Cardiac fibroblast (primary cell): Measurements from ENCODE around the gene LMAN2.
A peak's percentile ranks its signal among the peaks of the same experiment; 100 is the strongest.
"Not testable (repeated sequence)": the region's sequence is repeated elsewhere in the genome, so short reads cannot be mapped to it uniquely, and the experiment has no call there.

Experiments used
- DNase-seq, 2 donors: peaks; one replicate each; pipeline versions ENCODE4 v3.0.0 to v3.0.0-alpha.2; 2010; ENCODE audit warnings: low read depth in 2 of 2
- H3K4me3 ChIP-seq, 2 donors: replicated peaks in 1 of 2; 1 replicate in 1 of 2; 2 replicates in 1 of 2; pipeline ENCODE4 v1.5.1; 2011; ENCODE audit warnings: low read depth in 2 of 2, low read length in 2 of 2, mild to moderate bottlenecking in 2 of 2, moderate library complexity in 1 of 2
- TF ChIP-seq, protein P1 (sequence below): IDR thresholded peaks from one replicate; pipeline ENCODE4 v1.5.1; 2011; ENCODE audit warnings: low read depth, mild to moderate bottlenecking, low read length, inconsistent platforms

The LMAN2 gene

DNA sequence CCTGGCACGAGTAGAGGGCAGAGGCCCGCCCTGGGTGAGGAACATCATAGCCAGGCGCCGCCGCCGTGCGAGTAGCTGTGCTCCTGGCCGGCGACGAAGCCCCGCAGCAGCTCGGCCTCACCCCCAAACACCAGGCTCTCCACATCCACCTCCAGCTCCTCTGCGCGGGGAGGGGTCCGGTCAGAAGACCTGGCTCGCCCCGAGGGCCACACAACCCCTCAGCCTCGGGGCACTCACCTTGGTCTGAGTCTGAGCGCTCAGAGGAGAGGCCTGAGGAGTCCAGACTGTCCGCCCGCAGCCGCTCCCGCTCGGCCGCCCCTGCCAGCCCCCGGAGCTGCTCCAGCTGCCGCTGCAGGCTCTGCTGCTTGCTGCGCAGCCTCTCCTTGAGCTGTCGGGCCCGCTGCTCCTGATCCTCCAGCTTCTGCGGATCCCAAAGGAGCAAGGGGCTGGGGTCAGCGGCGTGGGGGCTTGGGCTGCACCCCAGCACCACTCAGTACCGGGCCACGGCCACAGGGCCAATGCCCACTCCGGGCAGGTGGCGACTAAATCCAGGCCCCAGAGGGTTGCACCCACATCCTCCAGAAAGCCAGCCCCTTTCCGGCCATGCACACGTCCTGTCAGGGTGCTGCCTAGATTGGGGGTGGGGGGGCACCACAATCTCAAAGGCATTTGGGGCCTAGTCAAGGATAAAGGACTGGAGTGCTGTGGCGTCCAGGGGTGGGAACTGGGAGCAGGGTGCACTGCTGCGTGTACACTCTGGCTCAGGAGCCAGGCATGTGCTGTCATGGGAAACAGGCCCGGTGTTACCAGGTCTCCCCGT lies 43.7 kb downstream of the LMAN2 start:
- TF ChIP-seq, protein P1, sequence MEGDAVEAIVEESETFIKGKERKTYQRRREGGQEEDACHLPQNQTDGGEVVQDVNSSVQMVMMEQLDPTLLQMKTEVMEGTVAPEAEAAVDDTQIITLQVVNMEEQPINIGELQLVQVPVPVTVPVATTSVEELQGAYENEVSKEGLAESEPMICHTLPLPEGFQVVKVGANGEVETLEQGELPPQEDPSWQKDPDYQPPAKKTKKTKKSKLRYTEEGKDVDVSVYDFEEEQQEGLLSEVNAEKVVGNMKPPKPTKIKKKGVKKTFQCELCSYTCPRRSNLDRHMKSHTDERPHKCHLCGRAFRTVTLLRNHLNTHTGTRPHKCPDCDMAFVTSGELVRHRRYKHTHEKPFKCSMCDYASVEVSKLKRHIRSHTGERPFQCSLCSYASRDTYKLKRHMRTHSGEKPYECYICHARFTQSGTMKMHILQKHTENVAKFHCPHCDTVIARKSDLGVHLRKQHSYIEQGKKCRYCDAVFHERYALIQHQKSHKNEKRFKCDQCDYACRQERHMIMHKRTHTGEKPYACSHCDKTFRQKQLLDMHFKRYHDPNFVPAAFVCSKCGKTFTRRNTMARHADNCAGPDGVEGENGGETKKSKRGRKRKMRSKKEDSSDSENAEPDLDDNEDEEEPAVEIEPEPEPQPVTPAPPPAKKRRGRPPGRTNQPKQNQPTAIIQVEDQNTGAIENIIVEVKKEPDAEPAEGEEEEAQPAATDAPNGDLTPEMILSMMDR, result no peak
- H3K4me3 ChIP-seq, result no peak overlapping the region
- no peak for DNase-seq

DNA sequence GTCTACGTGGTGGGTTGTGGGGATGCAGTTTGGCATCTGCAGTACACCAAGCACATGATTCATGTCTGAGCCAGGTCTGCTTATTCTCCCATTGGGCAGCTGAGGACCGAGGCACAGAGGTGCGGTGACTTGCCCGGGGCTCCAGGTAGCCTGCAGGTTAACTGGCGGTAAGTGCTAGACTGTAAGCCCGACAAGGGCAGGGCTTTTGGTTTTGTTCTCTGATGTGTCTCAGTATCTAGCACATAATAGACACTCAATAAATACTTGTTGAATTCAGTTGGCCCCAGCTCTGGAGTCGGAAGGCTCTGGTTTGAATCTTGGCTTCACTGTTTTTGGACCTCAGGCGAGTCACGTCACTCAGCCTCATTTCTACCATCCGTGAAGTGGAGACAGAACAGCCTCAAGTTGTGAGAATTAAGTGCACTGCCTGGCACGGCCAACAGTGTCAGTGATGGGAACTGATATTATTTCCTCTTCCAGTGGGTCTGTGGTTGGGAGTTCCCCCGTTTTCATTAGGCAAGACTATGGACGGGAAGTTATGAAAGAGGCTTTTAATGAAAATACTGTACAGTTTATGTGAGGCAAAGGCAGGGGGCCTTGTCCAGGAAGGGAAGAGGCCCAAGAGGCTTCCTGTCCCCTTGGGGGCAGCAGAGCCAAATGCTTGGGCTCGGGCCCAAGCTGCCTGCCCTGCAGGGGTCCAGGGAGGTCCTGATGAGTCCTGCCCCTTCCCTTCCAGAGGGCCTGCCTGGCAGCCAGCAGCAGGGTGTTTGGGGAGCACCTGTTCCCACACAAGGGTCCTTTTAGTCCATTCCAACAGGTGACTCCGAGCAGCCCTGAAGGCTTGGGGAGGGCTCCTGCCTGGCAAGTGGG lies 44.6 kb downstream of the LMAN2 start:
- peak; percentile 53 to 54 for DNase-seq
- TF ChIP-seq, protein P1, result no peak
- no peak overlapping the region for H3K4me3 ChIP-seq

DNA sequence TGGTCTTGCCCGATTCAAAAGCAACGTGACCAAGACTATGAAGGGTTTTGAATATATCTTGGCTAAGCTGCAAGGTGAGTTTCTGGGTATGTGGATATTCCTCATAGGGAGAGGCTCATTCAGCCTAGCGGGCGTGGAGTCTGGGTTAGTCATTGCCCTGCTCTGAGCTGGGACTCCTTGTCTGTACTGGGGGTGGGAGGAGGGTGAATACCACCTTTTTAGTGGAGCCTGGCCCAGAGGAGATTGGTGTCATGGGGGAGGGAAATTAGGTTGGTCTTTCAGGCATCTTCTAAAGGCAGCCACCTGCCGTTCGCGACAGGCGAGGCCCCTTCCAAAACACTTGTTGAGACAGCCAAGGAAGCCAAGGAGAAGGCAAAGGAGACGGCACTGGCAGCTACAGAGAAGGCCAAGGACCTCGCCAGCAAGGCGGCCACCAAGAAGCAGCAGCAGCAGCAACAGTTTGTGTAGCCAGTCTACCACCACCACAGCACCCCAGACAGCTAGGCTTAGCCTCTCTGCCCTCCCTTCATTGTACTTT lies 45.3 kb downstream of the LMAN2 start:
- not testable (repeated sequence) for H3K4me3 ChIP-seq
- DNase-seq, result peak in 1 of 2 donors; percentile 16

DNA sequence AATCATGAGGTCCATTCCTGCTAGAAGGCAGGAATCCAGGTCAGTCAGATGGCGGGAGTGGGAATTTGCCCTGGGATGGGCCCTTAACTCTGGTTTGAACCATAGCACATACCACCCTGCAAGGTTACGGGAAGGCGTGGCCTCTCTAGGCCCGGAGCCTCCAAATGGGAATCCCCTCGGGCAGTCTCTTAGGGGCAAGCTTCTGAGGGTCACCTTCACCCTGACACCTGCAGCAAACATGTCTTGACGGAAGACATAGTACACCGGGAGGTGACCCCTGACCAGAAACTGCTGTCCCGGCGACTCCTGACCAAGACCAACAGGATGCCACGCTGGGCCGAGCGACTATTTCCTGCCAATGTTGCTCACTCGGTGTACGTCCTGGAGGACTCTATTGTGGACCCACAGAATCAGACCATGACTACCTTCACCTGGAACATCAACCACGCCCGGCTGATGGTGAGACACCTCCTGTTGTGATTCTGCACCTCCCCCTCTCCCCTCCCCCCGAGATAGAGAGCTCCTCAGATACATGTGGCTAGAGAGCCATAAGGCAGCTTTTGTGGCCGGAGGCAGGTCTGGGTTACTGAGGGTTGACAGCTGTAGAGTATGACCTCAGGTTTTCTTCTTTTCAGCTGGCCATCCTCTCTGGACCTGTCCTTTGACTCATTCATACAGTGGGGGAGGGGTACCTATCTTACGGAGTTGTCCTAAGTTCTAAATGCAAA lies 46.9 kb downstream of the LMAN2 start:
- peak overlapping the region; percentile 82 to 97 for H3K4me3 ChIP-seq
- TF ChIP-seq, protein P1, result no peak
- DNase-seq, result peak in 1 of 2 donors; percentile 35

DNA sequence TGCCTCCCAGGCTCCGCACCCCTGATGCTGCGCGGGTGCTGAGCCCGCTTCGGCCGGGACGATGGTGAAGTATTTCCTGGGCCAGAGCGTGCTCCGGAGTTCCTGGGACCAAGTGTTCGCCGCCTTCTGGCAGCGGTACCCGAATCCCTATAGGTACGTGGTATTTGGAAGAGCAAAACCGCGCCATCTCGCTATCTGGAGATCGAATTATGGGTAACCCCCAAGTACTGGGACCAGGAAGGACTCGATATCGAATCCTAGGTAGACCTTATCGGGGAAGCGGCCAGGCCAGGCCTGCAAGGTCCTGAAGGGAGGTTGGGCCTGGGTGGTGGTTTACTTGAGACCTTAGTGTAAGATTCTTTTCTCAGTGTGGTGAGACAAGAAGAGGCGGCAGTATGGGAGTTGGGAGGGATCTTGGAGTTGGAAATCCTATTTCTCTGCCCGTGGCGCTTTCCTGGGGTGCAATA lies 47.5 kb downstream of the LMAN2 start:
- H3K4me3 ChIP-seq, result peak overlapping the region; percentile 82 to 97
- TF ChIP-seq, protein P1, result no peak
- DNase-seq, result peak in 1 of 2 donors; percentile 24

DNA sequence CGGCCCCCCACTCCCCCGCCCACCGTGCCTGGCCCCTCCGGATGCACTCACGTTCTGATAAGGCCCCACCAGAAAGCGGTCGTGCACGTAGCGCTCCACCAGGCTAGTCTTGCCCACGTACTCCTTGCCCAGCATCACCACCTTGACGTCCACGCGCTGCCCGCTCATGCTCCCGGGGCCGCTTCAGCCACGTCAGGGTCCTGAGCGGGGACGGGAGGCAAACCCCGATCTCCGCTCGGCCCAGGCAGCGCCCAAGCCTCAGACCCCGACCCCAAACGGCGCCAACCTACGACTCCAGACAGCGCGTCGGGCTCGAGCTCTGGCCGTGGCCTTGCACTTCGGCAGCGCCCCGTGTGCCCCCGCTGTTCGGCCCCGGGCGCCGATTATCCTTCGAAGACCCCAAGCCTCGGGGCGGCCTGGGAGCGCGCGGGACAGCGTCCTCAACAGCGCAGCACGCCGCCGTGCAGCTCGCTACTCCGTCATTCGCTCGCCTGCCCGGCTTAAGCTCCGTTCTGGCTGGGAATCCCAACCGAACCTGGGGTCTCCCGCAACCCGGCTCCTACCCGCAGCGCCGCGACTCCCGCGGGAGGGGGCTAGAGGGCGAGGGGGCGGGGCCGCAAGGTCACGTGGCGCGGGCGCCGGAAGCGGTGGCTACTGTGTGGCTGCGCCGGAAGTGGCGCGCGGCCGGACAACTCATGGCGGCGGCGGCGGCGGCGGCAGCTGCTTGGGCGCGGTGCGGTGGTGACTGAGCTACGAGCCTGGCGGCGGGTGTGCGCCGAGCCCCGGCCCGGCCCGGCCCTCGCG lies 48.1 kb downstream of the LMAN2 start, which contains the start of the genes PRELID1 and RAB24:
Gene PRELID1 (plus strand): TSS at position 679 of the 804 bp plus-strand sequence. CDS start 187 bp downstream, outside the sequence.
Gene RAB24 (minus strand): TSS at position 599 of the 804 bp plus-strand sequence. CDS start 431 bp downstream, at position 168.
- H3K4me3 ChIP-seq, result peak within 1 kb of the TSS; percentile 92 to 97
- DNase-seq, result peak; percentile 81 to 83
- TF ChIP-seq, protein P1, result peak; percentile 7
